ENCODE measurements around the gene IGFBP5. TPM values are rescaled to one million over a fixed set of nuclear protein-coding genes. Genes with fewer than 3 reads are reported as not detected.

IGFBP5 gene
- polyA plus RNA-seq, 1 donor from 2014 or later: 1.6 TPM

- H3K27ac ChIP-seq (ENCODE audit: low read length): no peak overlapping the region
- no peaks in the 10 kb centered on the region for H3K79me2 ChIP-seq (replicated peaks; ENCODE audit: insufficient read depth, low read length)
- H3K9me2 ChIP-seq (ENCODE audit: insufficient read depth, low read length): no peaks in the 10 kb centered on the region
- H3K4me3 ChIP-seq (ENCODE audit: low read length): no peak overlapping the region
- TF ChIP-seq MXI1 (conservative IDR thresholded peaks at IDR 0.05; ENCODE audit: poor library complexity, severe bottlenecking): no peak
- no peak for TF ChIP-seq TAF1 (IDR thresholded peaks at IDR 0.05; ENCODE audit: low read depth)
- no peak for TF ChIP-seq REST (IDR thresholded peaks at IDR 0.05; ENCODE audit: borderline replicate concordance)
- no peak for TF ChIP-seq CTCF (IDR thresholded peaks at IDR 0.05; ENCODE audit: poor library complexity, severe bottlenecking)
- H4K20me1 ChIP-seq (ENCODE audit: insufficient read depth): no peaks in the 10 kb centered on the region
- no peaks in the 10 kb centered on the region for H3F3A ChIP-seq (ENCODE audit: insufficient read depth, low read length, poor library complexity, severe bottlenecking)
- H3K36me3 ChIP-seq (ENCODE audit: insufficient read depth, low read length): no peaks in the 10 kb centered on the region
- H2AFZ ChIP-seq (ENCODE audit: low read depth, low read length): no peak overlapping the region
- no peak overlapping the region for H3K4me2 ChIP-seq (ENCODE audit: low read length)
- H3K27me3 ChIP-seq (ENCODE audit: insufficient read depth, low read depth, low read length): no peaks in the 10 kb centered on the region
- no peaks in the 10 kb centered on the region for H3K9me3 ChIP-seq (ENCODE audit: low read length)
- no peak overlapping the region for H3K9ac ChIP-seq (ENCODE audit: low read length)
Measured at GRCh38 chr2:216711348-216711747, 16.0 kb upstream of the IGFBP5 start.

GRCh38 chr2:216710551-216711301 lies 15.4 kb upstream of the IGFBP5 start:
- Histone ChIP-seq H3K36me3 (ENCODE audit: insufficient read depth, low read length) (no peaks in the 10 kb centered on the region), H3K79me2 (replicated peaks; ENCODE audit: insufficient read depth, low read length) (no peaks in the 10 kb centered on the region), H3K9me3 (ENCODE audit: low read length) (no peaks in the 10 kb centered on the region), H2AFZ (ENCODE audit: low read depth, low read length) (no peak overlapping the region), H3K4me2 (ENCODE audit: low read length) (no peak overlapping the region), H3K27ac (ENCODE audit: low read length) (no peak overlapping the region), H3K27me3 (ENCODE audit: insufficient read depth, low read depth, low read length) (no peaks in the 10 kb centered on the region), H3K4me3 (ENCODE audit: low read length) (no peak overlapping the region), H3K9me2 (ENCODE audit: insufficient read depth, low read length) (no peaks in the 10 kb centered on the region), H4K20me1 (ENCODE audit: insufficient read depth) (no peaks in the 10 kb centered on the region), H3F3A (ENCODE audit: insufficient read depth, low read length, poor library complexity, severe bottlenecking) (no peaks in the 10 kb centered on the region), H3K9ac (ENCODE audit: low read length) (no peak overlapping the region)
- TF ChIP-seq POLR2AphosphoS5 (IDR thresholded peaks at IDR 0.05) (no peak), RAD21 (conservative IDR thresholded peaks at IDR 0.05) (no peak), EP300 (conservative IDR thresholded peaks at IDR 0.05; ENCODE audit: poor library complexity, severe bottlenecking) (no peak), REST (IDR thresholded peaks at IDR 0.05; ENCODE audit: borderline replicate concordance) (no peak), SMC3 (conservative IDR thresholded peaks at IDR 0.05; ENCODE audit: poor library complexity) (no peak), EZH2 (IDR thresholded peaks at IDR 0.05; ENCODE audit: borderline replicate concordance, insufficient read depth, low read length, poor library complexity, severe bottlenecking) (no peak), CTCF (IDR thresholded peaks at IDR 0.05; ENCODE audit: poor library complexity, severe bottlenecking) (no peak), MXI1 (conservative IDR thresholded peaks at IDR 0.05; ENCODE audit: poor library complexity, severe bottlenecking) (no peak), TAF1 (IDR thresholded peaks at IDR 0.05; ENCODE audit: low read depth) (no peak)
